Ovary (tissue), 3 donors: Measurements from ENCODE around the gene ATF6.

Source experiments
- CTCF ChIP-seq, 3 donors: fragments of 450-650 bp in 2 of 3; fragments of 200-600 bp in 1 of 3; IDR thresholded peaks; one replicate each; pipeline versions ENCODE4 v1.5.1 to v1.8.0; 2016 to 2022; ENCODE audit warnings: antibody characterized with exemption in 3 of 3, mild to moderate bottlenecking in 1 of 3
- EP300 ChIP-seq: sonication (generic); formaldehyde crosslinking; IDR thresholded peaks from one replicate; pipeline ENCODE4 v1.6.1; 2017; ENCODE audit warnings: antibody characterized with exemption
- POLR2A ChIP-seq: fragments of 450-650 bp; IDR thresholded peaks from one replicate; pipeline ENCODE4 v1.6.1; 2017; ENCODE audit warnings: antibody characterized with exemption, mild to moderate bottlenecking, moderate library complexity
- donor health status: DM: no; HTN: no; CAD: no.

GRCh38 chr1:161954466-161954865 lies 188.3 kb downstream of the ATF6 start:
- TF ChIP-seq EP300 (no peak), POLR2A (no peak), CTCF (IDR thresholded peaks at IDR 0.05) (no peak)
